GM21717 (cell line): ENCODE measurements around the gene TECRL.

Experiments
- ATAC-seq: cut with Tn5 transposase; IDR thresholded peaks from one replicate; pipeline ENCODE4 v1.9.1; 2021; ENCODE audit warnings: mild to moderate bottlenecking, moderate library complexity; ENCODE audit not compliant: unreplicated experiment

Gene TECRL

GRCh38 chr4:64330143-64330542, 79.1 kb downstream of the TECRL start:
- ATAC-seq, result no peak

GRCh38 chr4:64327237-64327636, 82.0 kb downstream of the TECRL start:
- no peak for ATAC-seq

- ATAC-seq, result no peak
Observed at GRCh38 chr4:64326507-64326906, 82.7 kb downstream of the TECRL start.

GRCh38 chr4:64306255-64306565, 103.0 kb downstream of the TECRL start:
- no peak for ATAC-seq

- ATAC-seq, result no peak
Observed at GRCh38 chr4:64305565-64306254, 103.5 kb downstream of the TECRL start.

GRCh38 chr4:64272432-64272831, 136.8 kb downstream of the TECRL start:
- no peak for ATAC-seq

GRCh38 chr4:64271601-64272081, 137.6 kb downstream of the TECRL start:
- no peak for ATAC-seq

- ATAC-seq, result no peak
Observed at GRCh38 chr4:64266669-64267068, 142.6 kb downstream of the TECRL start.

- no peak for ATAC-seq
Observed at GRCh38 chr4:64266263-64266662, 143.0 kb downstream of the TECRL start.

GRCh38 chr4:64251781-64252180, 157.5 kb downstream of the TECRL start:
- no peak for ATAC-seq

- ATAC-seq, result no peak
Observed at GRCh38 chr4:64250488-64250887, 158.8 kb downstream of the TECRL start.

GRCh38 chr4:64250061-64250460, 159.2 kb downstream of the TECRL start:
- ATAC-seq, result no peak

GRCh38 chr4:64248186-64248585, 161.1 kb downstream of the TECRL start:
- ATAC-seq, result no peak

GRCh38 chr4:64230709-64231310, 178.4 kb downstream of the TECRL start:
- ATAC-seq, result no peak
